CD1c-positive myeloid dendritic cell (primary cell): ENCODE measurements around the gene AGFG2.

Experiments
- DNase-seq: peaks from one replicate; pipeline ENCODE4 v3.0.0-alpha.2; 2016; ENCODE audit errors: extremely low spot score

AGFG2 gene

DNA sequence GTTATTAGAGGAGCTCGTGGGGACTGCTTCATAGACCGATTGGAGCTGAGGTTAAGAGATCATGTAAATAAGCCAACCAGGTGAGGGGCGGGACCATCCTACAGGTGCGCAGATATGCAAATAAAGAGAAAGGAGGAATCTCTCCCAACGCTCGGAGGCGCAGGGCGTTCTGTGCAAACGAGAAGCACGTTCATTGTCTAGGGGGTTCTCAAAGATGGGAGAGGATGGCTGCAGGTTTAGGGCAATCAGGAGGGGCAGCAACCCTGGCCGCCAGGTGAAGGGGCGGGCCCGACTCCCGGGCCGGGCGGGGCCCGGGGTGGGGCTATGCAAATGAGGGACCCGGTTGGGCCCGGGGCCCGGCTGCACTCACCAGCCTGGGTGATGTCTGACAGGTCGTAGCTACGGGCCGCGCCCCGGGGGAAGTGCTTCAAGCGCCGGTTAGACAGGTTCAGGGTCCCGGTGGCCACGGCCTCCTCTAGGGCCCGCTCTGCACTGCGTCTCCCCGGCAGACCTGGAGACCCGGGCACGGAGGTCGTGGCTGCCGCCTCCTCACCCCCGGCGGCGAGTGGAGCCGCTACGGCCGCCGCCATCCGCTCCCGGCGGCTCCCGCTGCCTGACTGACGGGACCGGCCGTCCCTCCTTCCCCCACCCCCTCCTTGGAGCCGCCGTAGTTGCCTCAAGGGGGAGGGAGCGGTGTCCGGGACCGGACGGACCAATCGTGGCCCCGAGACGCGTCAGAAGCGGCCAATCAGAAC is 46.7 kb downstream of the AGFG2 start, which contains the start of gene LRCH4:
LRCH4 (minus strand) TSS at position 619 of the 755 bp plus-strand sequence; CDS start at position 590, 29 bp downstream.
- DNase-seq, result peak; percentile 51

DNA sequence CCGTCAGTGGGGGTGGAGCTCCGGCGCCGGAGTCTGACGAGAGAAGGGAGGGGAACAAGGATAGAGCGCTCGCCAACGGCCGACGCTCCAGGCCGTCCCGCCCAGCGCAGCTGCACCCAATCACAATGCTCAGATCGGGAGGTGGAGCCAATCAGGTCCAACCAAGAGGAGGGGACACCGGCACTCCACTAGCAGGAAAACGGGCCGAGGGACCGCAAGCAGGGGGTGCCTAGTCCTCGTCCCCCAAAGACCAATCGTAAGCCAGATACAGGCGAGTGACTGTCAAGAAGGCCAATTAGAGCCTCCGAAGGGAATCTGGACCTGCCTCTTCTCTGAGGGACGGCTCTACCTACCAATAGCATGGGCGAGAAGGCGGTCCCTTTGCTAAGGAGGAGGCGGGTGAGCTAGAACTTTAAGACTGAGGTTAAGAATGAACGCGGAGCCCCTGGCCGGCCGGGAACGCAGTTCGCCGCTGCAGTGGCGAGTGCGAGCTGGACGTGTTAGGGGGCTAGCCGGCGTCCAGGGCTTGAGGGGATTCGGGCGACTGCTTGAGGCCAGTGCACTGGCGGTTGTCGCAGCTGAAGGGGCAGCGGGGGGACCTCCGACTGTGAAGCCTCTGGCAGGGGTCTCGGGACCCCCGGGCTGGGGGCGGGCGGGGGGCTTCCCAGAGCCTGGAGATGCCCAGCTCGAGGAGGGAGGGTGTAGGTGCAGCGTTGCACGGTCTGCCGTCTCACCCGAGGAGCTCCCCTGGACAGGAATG is 47.4 kb downstream of the AGFG2 start, which contains the start of gene FBXO24:
FBXO24 (plus strand) TSS at position 63 of the 760 bp plus-strand sequence; CDS start at position 361, 298 bp downstream.
- peak; percentile 99 for DNase-seq

DNA sequence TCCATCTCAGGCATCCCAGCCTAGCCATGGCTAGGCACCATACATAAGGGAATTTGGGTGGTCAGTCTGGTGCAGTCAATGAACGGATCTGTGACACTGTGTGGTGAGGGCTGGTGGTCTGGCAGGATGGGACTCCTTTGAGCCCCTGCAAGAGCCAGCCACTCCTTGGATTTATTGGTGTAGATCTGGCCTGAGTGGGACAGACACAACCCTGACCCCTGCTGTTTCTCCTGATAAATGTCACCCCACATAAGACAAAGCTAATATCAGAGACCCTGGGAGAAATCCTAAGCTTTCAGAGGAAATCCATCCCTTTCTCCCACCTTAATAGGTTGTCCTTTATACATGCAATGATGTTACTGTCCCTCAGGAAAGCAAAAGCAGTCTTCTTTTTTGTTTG is 49.4 kb downstream of the AGFG2 start:
- DNase-seq, result peak; percentile 31

DNA sequence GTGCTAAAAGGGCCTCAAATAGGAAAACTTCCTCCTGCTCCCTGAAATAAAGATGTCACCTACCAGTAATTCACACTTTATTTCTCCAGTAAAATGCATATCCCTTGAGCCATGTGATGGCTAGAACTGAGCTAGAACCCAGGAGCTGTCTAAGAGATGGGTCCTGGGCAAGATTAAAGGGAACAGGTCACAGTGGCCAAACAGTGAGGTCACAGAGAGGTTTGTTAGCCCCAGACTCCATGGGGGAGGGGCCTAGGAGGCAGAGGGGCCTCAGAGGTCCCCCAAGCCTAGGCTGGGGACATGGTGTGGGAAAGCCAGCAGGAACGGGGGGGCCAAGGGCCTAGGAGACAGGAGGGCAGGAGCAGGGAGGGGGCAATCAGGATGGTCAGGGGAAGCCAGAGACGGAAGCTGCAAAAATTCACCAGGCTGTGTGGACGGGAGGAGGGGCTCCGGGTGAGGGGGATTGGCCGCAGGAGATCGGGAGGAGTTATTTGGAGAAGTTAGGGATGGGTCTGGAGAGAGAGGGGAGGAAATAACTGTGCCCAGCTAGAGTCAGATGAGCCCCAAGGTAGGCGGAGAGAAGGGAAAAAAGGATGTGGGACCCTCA is 50.4 kb downstream of the AGFG2 start:
- DNase-seq, result no peak

DNA sequence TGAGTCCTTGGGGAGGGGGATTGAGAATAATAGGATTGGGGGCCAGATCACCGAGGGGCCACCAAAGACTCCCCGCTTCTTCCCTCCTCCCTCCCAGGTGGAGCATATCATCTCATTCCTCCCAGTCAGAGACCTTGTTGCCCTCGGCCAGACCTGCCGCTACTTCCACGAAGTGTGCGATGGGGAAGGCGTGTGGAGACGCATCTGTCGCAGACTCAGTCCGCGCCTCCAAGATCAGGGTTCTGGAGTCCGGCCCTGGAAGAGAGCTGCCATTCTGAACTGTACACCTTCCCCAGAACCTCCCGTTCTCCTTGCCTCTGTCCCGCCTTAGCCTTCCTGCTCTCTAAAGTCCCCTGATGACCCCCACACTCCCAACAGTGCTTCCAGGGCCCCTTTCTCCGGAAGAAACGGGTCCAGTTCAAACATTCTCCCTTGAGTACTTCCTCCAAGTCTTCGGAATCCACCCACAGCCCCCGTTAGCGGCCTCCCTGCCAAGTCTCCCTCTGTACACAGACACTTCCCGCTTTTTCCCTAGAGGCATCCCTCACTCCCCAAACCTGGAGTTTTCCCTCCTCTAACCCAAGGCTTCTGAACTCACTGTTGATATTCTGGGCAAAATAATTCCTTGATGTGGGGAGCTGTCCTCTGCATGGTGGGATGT is 51.2 kb downstream of the AGFG2 start:
- DNase-seq, result no peak

DNA sequence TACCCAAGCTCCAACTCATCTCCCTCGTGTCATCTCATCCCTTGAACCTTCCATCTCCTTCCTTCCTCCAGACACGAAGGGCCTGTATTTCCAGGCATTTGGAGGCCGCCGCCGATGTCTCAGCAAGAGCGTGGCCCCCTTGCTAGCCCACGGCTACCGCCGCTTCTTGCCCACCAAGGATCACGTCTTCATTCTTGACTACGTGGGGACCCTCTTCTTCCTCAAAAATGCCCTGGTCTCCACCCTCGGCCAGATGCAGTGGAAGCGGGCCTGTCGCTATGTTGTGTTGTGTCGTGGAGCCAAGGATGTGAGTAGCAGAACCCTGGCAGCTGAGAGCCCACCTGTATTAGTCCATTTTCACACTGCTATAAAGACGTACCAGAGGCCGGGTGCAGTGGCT is 52.6 kb downstream of the AGFG2 start:
- DNase-seq, result no peak

DNA sequence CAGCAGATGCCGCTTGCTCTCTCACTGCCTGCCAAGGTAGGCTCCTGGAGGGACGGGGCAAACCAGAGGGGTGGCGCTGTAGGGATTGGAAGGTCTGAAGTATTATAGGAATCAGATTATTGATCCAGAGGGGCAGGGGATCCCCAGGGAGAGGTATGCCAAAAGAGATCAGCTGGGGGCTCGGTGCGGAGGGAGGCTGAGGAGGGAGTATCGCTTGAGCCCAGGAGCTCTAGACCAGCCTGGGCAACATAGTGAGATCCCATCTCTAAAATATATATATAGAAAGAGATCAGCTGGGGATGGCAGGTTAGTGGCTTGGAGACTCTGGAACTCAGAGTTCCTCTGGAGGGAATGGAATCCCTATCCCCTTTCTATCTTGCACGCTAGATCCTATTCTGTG is 56.2 kb downstream of the AGFG2 start:
- no peak for DNase-seq

DNA sequence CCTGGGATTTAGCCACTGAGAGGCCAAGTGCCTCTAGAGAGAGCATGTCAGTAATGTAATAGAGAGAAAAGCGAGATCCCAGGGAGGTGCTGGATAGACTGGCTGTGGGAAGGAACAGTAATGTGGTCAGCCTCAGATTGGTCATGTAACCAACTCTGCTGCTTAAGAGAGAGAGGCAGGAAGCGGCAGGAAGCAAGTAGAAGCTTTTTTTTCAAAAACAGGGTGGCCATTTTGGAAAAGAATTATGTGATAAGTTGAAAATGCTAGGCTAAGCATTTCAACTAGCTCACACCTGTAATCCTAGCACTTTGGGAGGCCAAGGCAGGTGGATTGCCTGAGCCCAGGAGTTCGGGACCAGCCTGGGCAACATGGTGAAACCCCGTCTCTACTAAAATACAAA is 59.4 kb downstream of the AGFG2 start:
- no peak for DNase-seq

DNA sequence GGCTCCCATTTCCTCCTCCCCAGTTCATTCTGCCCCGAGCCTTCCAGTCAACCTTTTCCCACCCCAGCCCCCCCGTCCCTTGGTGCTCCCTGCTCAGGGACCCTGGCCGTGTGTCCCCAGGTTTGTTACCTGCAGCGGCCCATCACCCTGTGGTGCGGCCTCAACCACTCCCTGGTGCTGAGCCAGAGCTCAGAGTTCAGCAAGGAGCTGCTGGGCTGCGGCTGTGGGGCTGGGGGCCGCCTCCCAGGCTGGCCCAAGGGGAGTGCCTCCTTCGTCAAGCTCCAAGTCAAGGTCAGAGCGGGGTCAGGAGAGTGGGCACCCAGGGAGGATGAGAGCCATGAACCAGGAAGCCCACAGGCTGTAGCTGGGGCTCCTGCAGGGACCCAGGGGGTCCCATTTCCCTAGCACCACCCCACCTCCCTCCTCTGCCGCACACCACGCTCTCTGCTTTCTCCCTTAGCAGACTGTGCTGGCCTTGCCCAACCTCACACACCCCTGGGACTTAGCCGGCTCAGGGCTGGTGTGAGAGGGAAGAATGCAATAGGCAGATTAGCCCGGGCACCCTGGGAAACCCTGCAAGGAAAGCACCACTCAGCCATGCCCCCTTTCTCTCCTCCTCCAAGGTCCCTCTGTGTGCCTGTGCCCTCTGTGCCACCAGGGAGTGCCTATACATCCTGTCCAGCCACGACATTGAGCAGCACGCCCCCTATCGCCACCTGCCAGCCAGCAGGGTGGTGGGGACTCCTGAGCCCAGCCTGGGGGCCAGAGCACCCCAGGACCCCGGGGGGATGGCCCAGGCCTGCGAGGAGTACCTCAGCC is 61.1 kb downstream of the AGFG2 start:
- no peak for DNase-seq

DNA sequence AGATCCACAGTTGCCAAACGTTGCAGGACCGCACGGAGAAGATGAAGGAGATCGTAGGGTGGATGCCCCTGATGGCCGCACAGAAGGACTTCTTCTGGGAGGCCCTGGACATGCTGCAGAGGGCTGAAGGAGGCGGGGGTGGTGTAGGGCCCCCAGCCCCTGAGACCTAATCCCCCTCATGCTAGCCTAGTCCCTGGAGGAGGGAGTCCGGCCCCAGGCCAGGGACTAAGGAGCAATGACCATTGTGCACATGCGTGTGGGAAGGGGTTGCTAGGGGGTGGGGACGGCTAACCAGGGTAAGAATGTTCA is 61.7 kb downstream of the AGFG2 start:
- DNase-seq, result no peak

DNA sequence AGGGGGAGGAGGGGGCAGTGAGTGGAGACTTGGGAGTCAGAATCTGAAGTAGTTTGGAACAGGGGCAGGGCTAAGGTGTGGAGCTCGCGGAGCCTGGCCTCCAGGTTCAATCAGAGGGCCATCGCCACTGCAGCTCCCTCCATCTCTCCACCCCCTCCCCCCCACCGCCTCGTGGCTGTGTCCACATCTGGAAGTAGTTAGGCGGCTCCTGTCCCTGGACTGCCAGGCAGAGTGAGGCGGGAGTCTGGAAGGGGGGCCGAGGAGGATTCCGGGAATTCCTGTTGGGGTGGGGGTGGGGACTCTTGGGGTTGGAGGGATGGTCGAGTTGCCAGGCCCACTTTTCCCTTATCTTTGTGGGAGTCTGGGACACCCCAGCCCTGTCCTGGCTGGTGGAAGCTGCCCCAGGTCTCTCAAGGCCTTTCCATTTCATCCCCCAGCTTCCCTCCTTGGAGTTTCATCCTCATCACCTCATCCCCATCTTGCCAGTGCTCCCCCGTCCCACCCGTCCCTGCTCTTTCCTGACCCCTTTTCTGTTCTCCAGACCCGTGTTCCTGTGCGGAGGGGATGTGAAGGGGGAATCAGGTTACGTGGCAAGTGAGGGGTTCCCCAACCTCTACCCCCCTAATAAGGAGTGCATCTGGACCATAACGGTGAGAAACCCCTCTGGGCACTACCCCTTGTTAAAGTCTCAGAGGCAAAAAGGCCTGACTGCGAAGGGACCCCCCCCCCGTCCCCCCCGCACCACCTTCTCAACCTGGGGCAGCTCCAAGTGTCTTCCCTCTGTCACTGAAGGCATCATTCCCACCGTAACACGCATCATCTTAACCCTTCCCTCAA is 64.1 kb downstream of the AGFG2 start:
- DNase-seq, result no peak

DNA sequence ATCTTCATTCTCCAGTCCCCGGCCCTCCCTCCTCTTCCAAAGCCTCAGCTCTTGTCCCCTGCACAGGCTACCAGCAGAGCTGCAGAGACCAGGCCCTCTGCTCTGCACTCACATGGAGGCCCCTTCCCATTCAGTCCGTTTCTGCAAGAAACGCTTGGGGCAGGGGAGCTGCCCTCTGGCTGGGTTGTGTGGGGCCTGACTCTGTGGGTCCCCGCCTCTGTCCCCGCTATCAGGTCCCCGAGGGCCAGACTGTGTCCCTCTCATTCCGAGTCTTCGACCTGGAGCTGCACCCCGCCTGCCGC is 64.7 kb downstream of the AGFG2 start:
- DNase-seq, result no peak

DNA sequence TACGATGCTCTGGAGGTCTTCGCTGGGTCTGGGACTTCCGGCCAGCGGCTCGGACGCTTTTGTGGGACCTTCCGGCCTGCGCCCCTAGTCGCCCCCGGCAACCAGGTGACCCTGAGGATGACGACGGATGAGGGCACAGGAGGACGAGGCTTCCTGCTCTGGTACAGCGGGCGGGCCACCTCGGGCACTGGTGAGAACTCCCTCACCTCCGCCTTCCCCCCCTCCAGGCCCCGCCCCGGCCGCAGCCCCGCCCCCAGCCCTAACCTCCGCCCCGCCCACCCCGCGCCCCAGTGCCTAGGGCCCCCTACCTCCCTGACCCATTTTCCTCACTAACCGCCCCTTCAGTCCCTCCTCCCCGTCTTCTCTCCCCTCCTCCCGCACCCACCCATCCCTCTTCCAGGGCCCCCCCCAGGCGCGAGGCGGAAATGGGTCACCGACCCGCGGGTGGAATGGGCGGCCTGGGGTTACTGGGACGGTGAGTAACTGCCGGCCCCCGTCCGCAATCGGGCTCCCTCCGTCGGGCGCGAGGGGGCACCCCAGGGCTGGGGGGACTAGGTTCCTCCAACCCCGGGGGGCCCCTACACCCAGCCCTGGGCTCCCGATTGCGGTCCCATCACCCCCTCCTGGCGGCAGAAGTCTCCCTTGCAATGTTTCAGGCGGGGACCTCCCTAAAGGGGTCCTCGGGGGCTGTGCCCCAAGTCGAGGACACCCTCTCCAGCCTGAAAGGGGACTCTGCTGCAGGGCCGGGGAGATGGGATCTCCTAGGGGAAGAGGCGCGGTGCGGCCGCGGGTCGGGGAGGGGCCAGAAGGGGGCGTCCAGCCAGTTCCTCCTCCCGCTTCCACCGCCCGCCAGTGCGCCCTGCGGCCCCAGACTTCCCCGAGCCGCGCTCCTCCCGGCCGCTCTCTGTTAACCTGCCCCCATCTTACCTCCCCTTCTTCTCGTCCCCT is 65.3 kb downstream of the AGFG2 start:
- DNase-seq, result peak; percentile 85

DNA sequence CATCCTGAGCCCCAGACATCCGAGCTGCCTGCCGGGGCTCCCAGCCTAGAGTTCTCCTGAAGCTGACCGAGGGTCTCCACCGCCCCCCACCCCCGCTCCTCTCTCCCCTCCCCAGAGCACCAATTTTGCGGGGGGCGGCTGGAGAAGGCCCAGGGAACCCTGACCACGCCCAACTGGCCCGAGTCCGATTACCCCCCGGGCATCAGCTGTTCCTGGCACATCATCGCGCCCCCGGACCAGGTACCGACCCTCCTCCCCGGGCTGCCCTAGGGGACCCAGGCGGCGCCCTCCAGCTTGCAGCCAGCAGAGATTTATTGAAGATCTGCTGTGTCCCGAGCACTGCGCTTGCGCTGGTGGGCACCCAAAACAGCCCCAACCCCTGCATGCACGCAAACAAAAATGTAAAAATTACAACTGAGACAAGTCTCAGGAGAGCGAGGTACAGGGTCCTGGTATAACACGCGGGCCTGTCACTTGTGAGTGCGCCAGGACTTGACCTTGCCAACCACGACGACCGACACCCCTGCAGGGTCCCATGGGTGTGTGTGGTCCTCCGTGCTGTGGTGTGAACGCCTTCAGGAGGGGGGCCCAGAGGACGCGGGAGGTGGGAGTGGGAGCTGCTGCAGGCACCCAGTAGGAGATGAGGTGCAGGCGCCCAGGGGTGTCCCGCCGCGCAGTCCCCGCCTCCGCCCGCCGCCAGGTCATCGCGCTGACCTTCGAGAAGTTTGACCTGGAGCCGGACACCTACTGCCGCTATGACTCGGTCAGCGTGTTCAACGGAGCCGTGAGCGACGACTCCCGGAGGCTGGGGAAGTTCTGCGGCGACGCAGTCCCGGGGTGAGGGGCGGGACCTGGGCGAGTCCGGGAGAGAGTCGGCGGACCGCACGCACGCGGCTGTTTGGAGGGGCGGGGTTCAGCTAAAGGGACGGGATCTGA is 66.2 kb downstream of the AGFG2 start:
- DNase-seq, result peak; percentile 86

DNA sequence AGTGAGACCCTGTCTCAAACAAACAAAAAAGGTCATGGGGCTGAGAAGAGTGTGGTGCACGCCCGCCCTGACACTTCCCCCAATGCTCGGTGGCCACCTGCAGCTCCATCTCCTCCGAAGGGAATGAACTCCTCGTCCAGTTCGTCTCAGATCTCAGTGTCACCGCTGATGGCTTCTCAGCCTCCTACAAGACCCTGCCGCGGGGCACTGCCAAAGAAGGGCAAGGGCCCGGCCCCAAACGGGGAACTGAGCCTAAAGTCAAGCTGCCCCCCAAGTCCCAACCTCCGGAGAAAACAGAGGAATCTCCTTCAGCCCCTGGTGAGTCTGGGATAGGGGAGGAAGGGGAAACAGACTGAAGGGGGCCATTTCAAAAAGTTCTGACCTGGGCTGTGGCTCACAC is 67.3 kb downstream of the AGFG2 start:
- no peak for DNase-seq

DNA sequence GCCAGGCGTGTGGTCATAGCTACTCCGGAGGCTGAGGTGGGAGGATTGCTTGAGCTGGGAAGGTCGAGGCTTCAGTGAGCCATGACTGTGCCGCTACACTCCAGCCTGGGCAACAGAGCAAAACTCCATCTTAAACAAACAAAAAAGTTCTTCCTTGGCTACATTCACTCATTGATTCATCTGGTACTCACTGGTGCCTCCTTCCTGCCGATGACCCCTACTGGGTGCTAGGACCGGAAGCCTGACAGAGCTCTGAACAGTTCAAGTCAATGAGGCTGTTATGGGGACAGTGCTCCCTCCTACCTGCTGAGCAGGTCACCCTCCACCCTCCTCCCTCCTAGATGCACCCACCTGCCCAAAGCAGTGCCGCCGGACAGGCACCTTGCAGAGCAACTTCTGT is 68.1 kb downstream of the AGFG2 start:
- DNase-seq, result no peak

DNA sequence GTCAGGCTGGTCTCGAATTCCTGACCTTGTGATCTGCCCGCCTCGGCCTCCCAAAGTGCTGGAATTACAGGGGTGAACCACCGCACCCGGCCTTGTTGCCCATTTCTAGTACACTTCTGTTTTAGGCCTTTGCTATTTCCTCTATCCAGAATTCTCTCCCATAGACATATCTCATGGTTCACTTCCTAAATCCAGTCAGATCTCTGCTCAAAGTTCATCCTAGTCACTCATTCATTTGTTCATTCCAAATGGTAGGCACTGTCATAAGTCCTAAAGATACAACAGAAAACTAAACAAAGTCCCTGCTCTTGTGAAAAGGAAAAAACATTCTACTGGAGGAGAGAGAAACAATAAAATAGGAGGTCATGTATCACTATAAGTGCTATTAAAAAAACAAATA is 71.0 kb downstream of the AGFG2 start:
- peak; percentile 49 for DNase-seq

DNA sequence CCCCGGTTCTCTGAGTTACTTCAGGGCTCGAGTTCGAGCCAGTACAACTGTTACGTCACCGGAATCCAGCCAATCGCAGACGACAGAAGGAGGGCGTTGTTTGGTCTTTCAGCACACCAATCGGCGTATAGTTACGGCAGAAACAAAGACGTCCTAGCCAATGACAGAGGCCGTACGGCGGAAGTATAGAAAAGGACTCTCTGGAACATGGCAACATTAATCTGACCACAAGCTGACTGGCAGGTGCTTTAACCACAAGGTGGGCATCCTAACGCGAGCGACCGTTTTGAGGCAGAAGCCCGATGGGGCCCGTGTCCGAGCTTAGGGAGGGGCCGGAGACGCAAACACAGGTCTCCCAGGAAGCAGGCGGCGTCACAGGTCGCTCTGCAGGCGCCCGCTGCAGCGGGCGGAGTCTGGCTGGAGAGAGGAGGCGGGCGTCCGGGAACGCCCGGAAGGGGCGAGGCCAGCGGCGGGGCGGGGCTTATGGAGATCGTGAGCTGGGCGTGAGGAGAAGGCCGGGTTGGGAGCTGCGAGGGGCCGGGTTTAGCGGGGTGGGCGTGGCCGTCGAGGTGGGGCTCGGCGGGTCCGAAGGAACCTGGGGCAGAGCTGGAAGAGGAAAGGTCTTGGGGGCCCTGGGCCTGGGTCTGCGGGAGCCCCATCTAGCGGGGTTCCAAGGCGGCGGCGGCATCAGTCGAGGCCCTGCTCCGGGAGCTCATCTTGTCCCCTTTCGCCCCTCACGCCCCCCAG is 73.2 kb downstream of the AGFG2 start, which contains the start of gene MOSPD3:
MOSPD3 (plus strand) TSS at position 558 of the 747 bp plus-strand sequence. CDS start 252 bp downstream, outside the sequence.
- peak; percentile 100 for DNase-seq
